Stimulated activated CD8-positive, alpha-beta memory T cell treated with anti-CD3 and anti-CD28 coated beads, Interleukin-2, amount 100 ng/mL, for 48 hours (primary cell): ENCODE data around the gene ESAM.

Source experiments
- DNase-seq, 2 donors: peaks; one replicate each; pipeline ENCODE4 v3.0.0-alpha.2; 2020; ENCODE audit warnings: low read depth in 2 of 2

The ESAM gene, protein sequence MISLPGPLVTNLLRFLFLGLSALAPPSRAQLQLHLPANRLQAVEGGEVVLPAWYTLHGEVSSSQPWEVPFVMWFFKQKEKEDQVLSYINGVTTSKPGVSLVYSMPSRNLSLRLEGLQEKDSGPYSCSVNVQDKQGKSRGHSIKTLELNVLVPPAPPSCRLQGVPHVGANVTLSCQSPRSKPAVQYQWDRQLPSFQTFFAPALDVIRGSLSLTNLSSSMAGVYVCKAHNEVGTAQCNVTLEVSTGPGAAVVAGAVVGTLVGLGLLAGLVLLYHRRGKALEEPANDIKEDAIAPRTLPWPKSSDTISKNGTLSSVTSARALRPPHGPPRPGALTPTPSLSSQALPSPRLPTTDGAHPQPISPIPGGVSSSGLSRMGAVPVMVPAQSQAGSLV

DNA sequence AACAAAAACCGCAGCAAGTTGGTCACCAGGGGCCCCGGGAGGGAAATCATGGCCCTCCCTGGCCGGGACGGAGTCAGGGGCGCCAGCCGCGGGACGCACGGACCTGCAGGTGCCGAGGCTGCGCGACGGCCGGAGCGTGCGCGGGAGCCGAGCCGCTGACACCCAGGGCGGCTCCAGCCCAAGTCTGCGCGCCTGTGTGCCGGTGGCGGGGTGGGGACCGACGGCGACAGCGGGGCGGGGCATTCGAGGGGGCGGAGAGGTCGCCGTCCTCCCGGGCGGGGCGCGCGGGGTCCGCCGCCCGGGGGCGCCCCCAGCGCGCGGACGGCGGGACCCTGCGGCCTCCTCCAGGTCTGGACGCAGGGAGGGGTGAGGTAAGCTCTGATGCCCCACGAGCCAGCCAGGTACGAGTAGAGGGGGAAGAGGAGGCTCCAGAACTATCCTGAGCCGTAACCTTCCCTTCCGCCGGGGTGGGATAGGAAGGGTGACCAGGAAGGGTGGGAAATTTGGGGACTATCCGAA is at the start of gene ESAM:
ESAM (minus strand) TSS at position 186 of the 519 bp plus-strand sequence; CDS start at position 50, 136 bp downstream.
- DNase-seq = peak; percentile 57 to 66

DNA sequence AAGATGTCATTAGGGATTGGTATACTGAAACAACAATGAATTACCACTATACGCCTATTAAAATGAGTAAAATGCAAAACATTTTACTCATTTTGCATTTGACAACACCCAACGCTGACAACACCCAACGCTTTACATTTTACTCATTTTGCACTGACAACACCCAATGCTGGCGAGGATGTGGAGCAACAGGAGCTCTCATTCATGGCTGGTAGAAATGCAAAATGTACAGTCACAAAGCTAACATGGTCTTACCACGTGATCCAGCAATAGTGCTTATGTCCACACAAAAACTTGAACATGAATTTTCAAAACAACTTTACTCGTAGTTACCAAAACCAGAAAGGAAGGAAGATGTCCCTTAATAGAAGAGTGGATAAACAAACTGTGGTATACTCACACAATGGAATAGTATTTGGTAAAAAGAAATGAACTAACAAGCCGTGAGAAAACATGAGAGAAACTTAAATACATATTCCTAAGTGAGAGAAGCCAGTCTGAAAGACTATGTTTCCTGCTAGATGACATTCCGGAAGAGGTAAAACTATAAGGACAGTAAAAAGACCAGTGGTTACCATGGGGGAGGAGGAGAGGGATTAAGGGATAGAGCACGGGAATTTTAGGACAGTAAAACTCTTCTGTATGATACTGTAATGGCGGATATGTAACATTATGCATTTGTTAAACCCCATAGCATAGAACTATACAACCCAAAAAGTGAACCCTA is 49.5 kb upstream of the ESAM start:
- no peak for DNase-seq

DNA sequence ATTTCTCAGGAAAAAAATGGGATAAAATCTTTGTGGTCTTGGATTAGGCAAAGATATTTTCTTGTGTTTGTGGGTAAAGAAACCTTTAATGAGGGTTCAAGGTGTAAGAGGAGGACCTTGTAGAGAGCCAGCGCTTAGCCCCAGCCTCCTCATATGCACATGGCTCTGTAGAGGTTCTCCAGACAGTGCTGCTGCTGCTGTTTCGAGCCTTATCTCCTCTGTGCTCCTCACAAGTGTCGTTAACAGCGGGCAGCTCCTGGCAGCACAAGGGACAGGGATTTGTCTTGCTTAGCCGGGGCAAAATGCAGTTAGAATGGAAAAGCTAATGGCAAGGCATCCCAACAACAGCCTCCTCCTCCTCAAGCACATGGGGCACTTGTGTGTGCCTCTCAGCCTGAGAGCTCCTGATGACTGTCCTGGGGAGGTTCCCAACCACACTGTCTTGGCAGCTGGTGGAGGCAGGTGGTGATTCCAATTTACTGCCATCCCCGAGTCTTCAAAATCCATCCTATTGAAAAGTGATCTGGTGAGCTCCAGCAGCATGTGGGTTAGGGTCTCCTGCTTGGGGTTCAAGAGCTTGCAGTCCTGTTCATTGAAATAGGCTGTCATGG is 45.7 kb upstream of the ESAM start:
- DNase-seq = no peak

DNA sequence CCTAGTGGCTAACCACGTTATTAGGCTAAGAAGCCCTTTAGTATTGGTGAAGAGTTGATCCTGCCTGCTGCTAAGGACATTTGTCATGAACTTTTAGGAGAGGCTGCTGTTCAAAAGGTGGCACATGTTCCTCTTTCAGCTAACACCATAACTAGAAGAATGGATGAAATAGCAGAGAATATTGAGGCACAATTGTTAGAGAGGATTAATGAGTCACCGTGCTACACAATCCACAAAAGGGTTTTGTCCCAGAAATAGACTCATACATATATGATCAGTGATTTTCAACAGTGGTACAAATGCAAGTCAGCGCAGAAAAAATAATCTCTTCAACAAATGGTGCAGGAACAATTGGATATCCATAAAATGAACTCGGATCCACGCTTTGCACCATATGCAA is 45.1 kb upstream of the ESAM start:
- no peak for DNase-seq

DNA sequence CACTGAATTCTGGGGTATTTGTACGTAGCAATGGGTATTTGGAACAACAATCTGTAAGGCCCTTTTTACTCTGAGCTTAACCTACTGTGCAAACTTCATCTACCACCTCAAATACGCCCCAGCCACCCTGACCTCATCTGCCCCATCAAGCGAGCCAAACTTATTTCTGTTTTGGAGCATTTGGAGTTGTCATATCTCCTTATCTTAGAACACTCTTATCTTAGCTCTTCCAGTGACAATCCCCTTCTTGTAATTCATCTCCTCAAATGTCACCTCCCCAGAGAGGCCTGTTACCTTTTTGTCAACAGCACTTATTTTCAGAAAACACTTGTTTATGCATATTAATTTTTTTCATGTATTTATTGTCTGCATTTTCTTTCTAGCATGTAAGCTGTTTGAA is 42.8 kb upstream of the ESAM start:
- DNase-seq = no peak

DNA sequence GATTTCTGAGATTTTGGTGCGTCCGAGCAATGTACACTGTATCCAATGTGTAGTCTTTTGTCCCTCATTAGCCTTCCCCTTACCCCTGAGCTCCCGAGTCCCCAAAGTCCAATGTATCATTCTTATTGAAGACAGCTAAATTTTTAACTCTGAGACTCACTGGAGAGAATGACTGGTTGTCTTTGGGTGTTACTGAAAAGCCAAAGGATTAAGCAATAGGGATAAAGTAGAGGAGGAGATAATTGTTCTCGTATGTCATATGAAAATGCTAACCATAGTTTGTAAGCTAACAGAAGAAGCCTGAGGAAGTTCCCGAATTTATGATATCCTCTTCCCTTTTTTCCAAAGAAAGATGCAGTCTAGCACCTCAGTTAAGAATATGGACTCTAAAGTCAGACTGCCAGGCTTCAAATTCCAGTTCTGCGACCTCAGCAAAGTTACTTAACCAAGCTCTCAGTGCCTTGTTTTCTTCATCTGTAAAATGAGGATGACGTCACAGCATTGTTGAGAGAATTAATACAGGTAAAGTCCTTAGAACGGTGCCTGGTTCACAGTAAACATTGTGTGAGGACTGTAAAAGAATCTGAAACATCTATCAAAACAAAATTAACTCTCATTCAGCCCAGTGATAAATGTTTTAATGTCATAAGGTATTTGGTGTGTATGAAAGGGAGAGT is 39.7 kb upstream of the ESAM start:
- no peak for DNase-seq

DNA sequence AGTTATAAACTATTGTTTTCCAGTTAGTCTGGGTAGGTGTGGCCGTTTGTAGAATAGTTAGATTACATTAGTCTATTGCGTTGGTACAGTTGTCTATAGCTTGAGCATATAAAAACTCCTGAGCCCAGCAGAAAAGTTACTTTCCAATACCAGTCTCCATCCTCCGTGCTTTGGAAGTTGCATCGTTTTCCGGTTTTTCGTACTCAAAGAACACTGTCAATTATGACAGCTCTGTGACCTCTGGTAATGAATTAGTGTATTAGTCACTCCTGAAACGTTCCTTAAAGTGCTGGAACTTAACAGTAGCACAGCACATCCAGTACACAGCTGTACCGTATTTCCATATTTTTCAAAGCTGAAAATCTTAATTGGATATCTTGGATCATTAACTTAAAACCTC is 38.9 kb upstream of the ESAM start:
- no peak for DNase-seq

DNA sequence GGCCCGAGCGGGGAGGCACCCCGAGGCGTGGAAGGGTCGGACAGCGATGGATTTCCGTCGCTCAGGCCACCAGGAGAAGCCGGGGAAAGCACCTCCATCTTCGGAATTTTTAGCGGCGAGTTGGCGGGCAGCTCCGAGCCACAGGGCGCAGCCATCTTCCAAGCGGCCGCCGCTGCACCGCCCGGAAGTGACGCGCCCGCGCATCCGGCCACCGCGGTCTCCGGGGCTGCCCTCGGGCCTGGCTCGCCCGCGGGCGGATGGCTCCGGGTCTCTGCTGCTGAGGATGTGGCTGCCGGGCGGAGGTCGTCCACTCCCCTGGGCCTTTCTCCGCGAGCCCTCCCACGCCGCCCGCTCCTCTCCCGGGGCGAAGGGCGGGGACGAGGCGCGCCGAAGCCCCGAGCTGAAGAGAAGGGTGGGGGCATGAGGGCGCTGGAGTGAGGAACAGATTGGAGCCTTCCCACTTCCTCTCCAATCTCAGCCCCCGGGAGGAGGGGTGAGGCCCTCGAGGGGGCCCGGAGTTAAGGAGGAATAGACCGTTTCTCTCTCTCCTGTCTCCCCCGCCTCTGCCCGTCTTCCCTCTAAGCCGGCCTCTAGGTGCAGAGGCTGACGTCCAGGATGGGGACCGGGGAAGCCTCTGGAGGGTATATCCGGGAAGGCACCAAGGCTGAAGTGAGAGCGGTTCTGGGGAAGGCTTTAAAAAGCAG is 38.3 kb upstream of the ESAM start, which contains the start of gene MSANTD2:
MSANTD2 (minus strand) TSS at position 181 of the 704 bp plus-strand sequence; CDS start at position 155, 26 bp downstream.
- peak; percentile 75 to 76 for DNase-seq

DNA sequence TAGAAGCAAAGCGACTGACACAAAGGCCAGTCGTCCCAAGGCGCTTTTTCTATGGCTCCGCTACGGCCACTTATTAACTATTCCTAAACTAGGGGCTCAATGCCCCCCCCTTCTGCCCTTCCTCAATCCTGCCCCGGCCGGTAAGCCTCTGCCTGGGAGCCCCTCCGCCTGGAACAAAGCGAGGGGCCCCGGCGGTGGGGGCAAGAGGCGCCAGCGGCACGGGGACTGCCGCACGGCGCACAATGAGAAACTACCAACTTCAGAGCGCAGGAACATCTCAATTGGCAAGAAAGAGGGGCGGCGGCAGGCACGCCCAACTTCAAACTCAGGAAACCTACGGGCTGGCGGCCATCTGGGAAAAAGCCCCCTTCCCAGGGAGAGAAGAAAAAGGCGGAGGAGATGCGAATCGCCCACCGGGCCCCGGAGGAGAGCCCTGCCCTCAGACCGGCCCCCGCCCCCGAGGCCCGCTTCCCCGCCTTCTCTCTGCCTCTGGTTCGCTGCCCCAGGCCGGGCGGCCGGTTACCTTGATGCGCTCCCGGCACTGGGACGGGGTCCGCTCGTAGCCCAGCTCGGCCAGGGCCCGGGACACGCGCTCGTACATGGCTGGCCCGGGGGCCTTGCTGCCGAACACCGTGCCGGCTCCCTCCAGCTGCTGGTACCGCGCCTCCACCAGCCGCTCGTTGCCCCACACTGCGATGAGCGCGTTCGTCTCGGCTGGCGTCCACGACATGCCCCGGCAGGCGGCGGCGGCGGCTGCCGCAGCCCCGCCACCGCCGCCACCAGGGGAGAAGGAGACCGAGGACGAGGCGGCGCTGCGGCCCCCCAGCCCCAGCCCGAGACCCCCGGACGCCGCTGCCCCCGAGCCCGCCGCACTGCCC is 37.5 kb upstream of the ESAM start:
- peak; percentile 21 to 32 for DNase-seq

DNA sequence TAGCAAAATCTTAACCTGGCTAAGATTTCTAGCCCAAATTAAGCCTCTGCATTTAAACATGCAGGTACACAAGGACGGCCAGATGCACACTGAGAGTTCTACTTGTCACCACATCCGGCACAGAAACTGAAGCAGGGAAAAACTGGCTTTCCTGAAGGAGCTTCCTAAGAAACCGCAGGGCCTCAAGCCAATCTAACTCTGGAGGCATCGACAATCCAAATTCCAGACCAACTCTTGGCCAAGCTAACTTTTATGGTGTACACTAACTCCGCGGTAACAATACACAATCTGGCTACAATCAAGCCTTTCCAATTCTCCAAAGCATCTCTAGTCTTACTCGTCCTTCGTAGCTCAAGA is 36.9 kb upstream of the ESAM start:
- no peak for DNase-seq

DNA sequence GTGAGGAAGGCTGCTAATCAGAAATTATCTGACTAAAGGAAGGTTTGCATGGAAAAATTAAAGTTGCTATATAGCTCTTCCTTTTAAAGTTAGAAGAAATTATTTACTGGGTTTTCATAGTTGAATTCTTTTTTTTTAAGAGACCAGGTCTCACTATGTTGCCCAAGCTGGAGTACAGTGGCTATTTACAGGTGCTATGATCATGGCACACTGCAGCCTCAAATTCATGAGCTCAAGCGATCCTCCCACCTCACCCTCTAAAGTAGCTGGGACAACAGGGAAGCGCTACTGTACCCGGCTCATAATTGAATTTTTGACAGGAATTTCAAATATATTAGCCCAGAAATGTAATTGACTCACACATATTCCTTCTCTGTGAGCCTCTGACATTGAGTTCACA is 34.2 kb upstream of the ESAM start:
- no peak for DNase-seq

DNA sequence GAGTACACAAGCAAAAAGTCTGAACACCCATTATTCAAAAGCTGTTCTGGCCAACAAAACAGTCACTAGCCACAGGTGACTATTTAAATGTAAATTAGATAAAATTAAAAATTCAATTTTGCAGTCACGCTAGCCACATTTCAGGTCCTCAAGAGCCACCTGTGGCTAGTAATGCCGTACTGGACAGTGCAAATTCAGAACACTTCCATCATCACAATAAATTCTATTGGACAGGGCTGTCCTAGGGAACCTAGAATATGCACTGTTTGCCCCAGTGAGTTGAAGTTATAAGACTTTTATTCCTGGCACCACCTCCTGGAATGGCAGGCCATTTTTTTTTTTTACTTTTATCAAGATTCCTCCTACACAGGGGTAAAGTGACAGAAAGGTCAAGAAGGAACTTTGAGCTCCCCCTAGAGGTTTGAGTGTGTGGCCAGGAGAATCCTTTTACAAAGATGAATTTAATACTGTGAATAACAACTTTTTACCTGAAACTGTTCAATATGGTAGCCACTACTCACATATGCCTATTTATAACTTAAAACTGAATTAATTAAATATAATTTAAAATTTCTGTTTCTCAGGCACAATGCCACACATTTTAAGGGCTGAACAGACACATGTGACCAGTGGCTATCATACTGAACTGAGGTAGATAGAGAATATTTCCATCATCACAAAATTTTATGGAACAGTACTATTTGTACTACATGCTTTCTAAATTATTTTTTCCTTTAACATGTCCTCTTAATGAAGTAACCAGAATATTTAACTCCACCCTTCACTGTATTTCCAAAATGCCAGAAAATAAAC is 31.6 kb upstream of the ESAM start:
- no peak for DNase-seq

DNA sequence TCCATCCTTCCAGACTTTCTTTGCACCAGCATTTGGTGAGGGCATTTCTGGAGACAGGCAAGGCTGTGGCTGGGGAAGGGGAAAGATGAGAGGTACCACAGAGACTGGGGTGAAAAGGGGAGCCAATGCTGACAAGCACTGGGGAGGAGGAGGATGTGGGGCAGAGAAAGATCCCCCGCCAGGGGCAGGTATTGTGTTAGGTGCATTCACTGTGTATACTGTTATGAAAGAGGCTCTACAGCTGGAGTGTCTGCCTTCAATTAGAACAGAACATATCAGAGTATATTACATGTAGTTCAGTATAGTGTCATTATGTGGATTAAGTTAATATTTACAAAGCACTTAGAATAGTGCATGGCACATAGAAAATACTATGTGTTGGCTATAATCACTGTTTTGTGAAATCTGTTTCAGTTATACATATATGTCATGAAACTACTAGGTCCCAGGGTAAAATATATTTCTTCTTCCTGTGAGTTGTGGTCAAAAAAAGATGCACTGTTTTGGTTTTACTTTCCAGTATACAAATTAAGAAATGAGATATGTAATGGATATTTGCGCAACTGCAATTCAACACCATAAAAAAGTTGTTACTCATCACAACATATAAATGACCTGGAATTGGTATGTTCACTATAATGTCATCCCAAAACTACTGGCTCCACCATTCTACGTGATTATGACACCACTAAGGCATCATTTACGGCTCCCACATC is 29.7 kb upstream of the ESAM start:
- DNase-seq = no peak

DNA sequence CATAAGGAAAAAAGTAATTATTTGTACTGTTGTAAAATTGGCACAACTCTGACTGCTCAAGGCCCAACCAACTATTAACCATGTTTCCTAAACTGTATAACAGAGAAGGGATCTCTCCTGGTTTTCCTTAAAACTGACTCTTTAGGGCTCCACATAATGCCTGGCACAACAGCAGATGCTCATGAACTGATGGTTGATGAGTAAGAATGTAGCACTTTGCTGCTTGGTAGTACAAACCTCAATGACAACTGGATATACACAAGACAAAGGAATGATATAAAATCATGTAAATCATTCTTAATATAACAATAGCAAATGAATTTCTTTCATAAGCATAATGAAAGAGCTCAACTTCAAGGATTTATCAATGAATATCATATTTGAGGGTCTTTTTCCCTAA is 26.4 kb upstream of the ESAM start:
- DNase-seq = no peak

DNA sequence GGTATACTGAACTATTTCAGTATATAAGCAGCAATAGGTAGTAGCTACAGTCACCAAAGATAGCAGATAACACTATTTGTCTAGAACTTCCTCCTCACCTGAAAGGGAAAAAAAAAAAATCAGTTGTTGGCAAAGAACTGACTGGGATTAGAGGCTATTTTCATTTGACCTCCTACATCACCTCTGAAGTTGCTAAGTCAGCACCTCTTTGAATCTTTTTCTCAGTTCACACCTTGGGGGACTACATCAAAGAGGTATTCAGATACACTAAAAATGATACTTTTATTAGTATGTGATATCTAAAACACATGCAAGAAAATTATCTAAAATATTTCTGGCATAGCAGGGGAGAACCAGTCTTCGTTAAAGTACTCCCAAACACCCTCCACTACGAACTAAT is 22.0 kb upstream of the ESAM start:
- DNase-seq = no peak

DNA sequence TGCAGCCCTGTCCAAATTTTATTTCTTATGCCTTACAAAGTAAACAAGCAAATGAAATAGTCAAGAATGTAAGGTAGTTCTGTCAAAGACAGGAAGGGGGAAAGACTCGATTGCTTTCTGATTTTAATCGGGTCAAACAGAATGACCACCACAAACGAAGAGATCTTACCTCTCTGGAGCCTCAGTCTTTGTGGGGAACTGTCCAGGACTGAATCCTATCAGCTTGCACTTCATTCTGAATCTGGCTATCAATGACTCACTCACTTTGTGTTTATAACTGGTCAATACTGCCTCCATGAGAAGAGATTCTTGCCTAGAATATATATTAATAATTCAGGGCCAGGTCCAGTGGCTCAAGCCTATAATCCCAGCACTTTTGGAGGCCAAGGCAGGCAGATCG is 20.9 kb upstream of the ESAM start:
- no peak for DNase-seq

DNA sequence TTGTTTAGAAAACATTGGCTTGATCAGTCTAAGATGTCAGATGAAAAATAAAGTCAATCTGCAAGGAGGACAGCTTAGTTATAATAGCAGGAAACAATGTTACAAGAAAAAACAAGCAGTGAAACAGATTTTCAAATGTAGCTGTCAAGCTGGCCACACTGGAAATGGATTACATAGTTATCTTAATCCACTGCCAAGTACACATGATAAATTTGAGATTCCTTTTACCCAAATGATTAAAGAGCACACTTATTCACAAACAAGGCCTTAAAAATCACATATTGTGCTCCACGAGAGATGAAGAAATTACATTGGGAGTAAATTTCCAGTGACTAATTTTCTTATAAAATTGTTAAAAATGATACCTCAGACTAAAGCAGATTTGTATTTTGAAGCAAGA is 17.5 kb upstream of the ESAM start:
- no peak for DNase-seq

DNA sequence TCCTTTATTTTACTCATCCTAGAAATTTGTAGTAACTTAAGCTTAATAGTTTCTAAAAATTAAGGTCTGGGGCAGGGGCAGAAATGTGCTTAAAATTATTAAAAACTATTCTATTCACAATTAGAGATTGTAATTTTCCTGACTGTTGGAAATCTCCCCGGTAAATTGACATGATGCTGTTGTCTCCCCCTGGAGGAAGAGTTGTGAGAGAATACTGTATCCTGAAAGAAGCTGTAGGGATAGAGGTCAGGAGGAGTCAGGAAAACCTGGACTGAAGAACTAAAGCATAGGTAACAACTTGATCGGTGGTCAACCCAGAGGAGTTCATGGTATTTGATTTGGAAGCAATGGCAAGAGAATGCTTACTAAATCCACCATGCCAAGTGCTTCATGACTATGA is 16.2 kb upstream of the ESAM start:
- DNase-seq = no peak
